ENCODE measurements around the gene CHD3. TPM values are rescaled to one million over a fixed set of nuclear protein-coding genes. Genes with fewer than 3 reads are reported as not detected.

CHD3 gene
- total RNA-seq, 1 donor from 2014 or later = 14.2 TPM

DNA sequence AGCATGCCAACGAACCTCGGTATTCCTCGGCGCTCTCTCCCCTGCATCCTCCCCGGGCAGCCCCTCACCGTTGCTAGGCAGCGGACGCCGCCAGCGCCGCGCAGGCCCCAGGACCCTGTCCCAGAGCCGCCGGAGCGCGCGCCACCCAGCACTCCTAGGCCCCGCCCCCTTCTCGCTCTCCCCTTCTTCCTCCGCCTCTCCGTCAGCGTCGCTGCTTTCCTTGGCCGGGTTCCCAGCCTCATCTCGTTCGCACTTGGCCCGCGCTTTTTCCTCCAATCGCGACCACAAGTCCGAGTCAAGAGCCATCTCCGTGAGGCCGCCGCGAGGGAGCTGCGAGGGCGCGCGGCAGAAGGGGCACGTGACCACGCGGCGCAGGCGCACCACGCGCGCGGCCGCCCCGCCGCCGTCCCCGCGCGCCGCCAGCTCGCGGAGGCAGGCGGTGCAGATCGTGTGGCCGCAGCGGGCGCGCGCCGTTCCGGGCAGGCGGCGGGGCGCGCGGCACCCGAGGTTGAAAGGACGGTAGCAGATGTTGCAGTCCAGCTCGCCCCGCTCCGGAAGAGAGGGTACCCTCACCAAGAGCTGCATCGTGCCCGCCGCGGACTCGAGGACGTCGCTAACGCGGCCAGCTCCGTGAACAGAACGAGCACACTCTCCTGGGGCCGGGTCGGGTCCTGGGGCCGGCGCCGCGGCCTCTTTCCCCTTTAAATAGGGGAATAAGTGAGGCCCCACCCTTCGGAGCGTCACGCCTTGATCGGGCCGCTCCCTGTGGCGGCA is 27.2 kb downstream of the CHD3 start, which contains the start of gene RNF227:
RNF227 (minus strand) TSS at position 679 of the 774 bp plus-strand sequence; CDS start at position 585, 94 bp downstream.
- DNase-seq (ENCODE audit: low spot score) = peak; percentile 94
- intact Hi-C loops (cut with DNase I) = loop anchor here (1.0 to 2.0 kb wide), 3 partner anchors 15 to 125 kb away; partner anchors contain the start of genes CHD3 and TRAPPC1

DNA sequence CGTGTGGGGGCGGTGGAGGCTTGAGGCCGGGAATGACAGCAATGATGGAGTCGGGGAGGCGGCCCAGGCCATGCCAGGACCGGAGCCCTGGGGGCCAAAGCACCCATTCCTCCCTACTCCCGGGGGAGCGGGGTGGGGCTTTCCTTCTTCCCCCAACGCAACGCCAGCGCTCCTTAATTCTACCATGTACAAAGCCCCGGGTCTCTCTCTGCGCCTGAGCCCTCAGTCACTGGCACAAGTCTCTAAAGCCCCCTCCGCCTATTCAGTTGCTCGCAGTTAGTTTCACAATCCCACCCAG is 27.7 kb downstream of the CHD3 start:
- intact Hi-C loops (cut with DNase I) = loop anchor here (1.0 to 2.0 kb wide), 2 partner anchors 14 to 28 kb away; partner anchors contain the start of genes CHD3 and TRAPPC1
- DNase-seq (ENCODE audit: low spot score) = peak; percentile 76

DNA sequence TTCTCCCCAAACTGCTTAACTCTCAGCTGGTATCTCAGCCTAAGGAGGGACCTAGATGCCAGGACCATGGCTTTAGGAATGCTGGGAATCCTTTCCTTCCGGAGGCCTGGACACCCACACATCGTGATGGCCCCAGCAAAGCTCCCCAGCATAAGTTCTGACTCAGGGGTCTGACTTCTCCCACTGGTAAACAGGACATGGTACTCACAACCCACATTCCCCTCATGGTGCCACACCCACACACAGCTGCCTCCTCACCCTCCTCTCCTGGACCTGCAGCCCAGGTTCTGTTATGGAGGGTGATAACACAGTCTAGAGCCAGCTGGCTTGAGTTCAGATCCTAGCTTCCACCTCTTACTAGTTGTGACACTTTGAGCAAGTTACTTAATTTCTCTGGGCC is 28.2 kb downstream of the CHD3 start:
- DNase-seq (ENCODE audit: low spot score) = no peak
- intact Hi-C loops (cut with DNase I) = loop anchor here (1.0 to 2.0 kb wide), 2 partner anchors 14 to 29 kb away; partner anchors contain the start of genes CHD3 and TRAPPC1

DNA sequence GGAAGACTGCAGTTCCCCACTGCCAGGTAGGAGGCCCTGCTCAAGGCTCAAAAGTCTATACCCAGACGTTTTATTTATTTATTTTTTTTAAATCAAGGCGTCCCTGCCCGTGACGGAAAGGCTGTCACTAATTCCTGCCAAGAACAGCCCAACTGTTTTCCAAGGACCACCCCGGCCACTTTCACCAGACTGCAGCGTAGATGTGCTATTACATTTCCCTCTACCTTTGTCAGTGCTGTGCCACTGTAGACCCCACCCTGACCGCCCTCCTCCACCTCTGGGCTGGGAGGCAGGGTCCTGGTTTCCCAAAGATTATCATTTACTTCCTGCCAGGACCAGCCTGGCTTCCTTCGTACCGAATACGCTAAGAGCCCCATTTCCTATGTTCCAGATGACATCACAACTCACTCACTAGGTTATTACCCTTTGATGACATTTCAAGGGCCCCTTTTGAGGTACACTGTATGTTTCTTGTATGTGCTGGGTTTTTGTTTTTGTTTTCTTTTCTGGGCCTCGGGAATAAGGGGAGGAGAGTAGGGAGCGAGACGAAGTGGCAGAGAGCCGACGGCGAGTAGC is 33.8 kb downstream of the CHD3 start:
- DNase-seq (ENCODE audit: low spot score) = no peak

DNA sequence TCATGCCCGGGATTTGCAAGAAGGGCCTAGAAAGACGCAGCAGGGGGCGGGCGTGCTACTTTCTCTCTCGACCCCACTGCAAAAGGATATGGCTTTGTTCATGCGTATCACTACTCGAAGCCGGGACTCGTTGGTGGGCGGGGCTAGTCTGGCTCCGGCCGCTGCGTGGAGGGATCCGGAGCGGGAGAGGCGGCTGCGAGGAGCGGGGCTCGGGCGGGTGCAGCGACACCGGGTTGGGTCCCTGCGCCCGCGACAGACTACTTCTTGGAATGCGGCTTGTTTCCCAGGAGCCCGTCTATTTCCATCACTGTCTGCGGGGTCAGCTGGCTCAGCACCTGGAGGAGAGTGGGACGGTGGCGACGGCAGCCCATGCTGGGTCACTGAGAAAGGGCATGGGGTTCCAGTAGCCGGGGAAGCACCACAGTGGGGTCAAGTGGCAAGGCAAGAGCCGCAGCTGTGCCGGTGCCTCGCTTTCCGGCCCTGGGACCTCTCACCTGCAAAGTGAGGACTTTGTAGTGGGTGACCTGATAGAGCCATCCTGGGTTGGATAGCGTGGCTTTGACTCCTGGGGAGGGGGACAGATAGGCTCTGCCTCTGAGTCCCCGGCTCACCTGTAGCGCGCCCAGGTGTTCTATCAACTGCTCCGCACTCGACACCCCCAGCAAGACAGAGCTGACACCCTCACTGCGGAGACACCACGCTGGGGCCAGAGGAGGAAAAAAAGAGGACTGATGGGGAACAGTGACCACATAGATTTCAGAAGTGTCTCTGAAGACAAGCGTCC is 34.4 kb downstream of the CHD3 start:
- intact Hi-C loops (cut with DNase I) = no loop called here
- peak; percentile 92 for DNase-seq (ENCODE audit: low spot score)

More for the DNA sequence above, 33.8 kb downstream of the CHD3 start:
- intact Hi-C loops (cut with DNase I) = no loop called here

DNA sequence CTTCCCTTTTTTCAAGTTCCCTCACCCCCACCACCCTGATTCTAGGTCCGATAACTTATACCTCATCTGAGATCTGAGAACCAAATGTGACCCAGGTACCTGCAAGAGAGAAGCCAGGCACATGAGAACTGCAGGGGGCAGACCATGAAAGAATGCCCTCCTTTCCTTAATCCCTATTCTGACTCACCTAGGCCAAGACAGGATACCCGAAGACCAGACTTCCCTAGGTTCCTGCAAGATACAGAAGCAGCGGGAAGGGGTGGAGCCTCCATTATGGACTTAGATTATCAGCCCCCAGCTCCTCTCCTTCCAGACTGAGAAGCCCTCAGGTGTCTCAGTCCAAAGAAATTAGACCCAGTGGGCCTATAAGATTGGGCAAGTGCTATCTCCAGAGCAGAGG is 39.0 kb downstream of the CHD3 start:
- intact Hi-C loops (cut with DNase I) = no loop called here

DNA sequence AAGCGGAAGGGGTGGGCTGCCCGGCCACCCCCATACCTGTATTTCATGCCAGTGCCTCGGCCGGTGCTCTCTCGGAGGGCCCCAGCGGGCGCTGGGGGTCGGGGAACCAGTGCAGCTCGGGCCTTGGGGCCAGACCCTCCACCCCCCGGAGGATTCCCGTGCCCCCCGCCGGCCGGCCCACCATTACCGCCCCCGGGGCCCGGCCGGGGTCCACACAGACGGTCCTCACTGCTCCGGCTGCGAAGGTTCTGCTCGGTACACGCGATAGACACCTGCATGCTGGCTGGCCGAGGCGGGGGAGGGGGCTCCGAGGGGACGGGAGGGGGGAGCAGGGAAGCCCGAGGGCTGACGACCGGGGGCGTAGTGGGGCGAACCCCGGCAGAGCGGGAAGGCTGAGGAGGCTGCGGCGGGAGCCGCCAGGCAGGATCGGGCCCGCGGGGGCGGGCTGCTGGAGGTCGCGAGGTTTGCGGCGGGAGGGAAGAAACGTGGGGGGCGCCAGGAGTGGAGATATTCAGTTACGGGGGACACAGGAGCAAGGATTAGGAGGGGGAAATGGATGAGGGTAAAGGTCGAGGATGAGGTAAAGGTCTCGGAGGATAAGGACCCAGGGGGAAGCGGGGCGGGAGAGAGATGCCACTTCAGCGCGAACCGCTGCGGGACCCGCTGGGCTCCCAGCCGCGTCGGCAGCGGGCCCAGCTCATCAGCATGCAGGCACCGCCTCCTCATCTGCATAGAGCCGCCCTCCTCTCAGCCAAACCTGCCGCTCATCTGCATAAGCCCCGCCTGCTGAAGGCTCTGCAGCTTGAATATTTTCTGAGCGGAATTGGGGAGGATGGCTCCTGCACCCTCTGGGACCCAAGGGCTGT is 40.8 kb downstream of the CHD3 start, which contains the start of gene KCNAB3:
KCNAB3 (minus strand) TSS at position 699 of the 866 bp plus-strand sequence; CDS start at position 278, 421 bp downstream.
- intact Hi-C loops (cut with DNase I) = loop anchor here (2.0 kb wide), 1 partner anchor 13 kb away; the partner anchor contains the start of gene RNF227
- DNase-seq (ENCODE audit: low spot score) = peak; percentile 75

More for the DNA sequence above, 39.0 kb downstream of the CHD3 start:
- DNase-seq (ENCODE audit: low spot score) = no peak

DNA sequence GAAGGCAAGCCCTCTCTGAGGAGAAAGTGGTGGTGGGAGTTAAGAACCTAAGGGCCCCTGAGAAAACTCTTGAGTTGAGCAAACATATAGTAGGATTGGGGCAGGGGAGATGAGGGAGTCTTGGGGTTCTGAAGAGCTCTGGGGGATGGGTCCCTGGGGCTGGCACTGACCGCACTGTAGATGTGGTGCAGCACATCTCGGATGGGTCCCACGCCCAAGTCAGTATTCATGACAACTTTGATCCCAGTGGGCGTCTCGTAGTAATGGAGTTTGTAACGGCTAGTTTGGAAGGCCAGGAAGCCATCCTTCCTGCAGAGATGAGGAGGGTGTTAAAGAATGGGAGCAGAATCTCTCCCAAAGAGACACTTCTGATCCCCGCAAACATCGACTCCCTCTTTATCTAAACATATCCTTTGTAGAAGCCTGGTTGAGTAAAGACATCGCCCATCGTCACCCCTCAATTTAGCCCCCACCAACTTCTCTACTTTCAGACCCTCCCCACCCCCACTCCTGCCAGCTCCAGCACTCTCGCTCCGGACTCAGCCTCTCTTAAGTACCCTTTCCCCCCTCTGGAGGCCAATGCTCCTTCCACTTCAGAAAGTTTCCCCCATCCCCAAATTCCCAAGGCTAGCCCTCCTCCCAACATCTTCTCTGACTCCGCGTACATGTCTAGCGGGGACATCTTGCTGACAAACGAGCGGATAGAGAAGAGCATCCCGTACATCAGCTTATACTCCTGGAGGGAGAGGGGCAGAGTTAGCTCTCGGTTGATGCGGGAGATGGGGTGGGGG is 42.4 kb downstream of the CHD3 start:
- intact Hi-C loops (cut with DNase I) = loop anchor here (2.0 kb wide), 1 partner anchor 14 kb away; the partner anchor contains the start of gene RNF227
- peak; percentile 71 for DNase-seq (ENCODE audit: low spot score)

DNA sequence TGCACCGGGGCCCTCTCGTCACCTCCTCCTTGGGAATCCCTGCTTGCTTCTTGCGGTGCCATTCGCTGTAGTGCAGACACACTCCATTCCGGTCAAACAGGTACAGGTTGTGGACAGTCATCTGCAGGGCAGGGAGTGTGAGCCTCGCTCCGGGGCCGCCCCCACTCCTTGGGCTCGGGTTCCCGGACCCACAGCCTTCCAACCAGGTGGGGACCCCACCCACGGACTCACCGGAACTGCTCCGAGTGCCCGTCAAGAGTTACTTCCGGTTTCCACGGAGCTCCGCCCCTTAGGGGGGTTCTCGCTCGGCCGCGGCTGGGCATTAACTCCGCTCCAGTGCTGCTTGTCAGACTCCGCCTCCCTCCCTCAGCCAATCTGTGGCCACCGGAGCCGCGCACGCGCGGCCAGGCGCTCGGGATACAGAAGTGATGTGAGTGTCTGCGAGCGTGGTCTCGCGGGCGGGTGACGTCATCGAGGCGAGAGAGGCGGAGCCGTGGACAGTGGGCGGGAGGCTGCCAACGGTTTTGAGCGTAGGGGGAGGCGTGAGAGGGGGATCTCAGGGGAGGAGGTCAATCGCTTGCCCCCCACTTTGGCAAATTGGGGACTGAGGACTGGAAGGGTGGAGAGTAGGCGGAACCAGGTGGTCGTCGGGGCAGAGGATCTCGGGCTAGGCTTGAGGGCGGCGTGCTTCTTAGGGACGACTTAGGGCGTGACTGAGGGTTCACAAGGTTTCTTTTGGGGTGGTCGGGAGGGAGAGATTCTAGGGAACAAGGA is 43.3 kb downstream of the CHD3 start, which contains the start of the genes CNTROB and TRAPPC1:
CNTROB (plus strand) TSS at position 498 of the 774 bp plus-strand sequence. CDS start 874 bp downstream, outside the sequence.
TRAPPC1 (minus strand) TSS at position 238 of the 774 bp plus-strand sequence; CDS start at position 121, 117 bp downstream.
- intact Hi-C loops (cut with DNase I) = loop anchor here (2.0 kb wide), 1 partner anchor 15 kb away; the partner anchor contains the start of gene RNF227
- peak; percentile 100 for DNase-seq (ENCODE audit: low spot score)

DNA sequence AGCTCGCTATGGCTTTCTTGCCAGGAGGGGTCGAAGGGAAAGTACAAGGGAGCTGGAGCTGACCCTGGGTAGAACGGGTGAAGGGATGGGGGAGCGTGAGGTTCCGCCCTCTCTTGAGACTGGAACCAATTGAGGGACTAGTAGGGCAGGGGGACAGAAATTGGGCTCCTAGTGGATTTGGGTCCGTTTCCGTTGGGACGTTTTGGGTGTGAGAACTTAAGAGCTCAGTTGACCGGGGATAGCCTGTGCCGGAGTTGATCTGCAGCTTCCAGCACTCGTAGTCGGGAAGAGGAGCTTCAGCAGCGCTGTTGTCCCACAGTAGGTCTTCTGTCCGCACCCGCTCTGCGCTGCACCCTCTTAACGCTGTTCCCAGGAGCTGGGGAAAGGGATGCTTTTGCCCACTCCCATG is 43.9 kb downstream of the CHD3 start:
- peak; percentile 74 for DNase-seq (ENCODE audit: low spot score)
- intact Hi-C loops (cut with DNase I) = no loop called here

DNA sequence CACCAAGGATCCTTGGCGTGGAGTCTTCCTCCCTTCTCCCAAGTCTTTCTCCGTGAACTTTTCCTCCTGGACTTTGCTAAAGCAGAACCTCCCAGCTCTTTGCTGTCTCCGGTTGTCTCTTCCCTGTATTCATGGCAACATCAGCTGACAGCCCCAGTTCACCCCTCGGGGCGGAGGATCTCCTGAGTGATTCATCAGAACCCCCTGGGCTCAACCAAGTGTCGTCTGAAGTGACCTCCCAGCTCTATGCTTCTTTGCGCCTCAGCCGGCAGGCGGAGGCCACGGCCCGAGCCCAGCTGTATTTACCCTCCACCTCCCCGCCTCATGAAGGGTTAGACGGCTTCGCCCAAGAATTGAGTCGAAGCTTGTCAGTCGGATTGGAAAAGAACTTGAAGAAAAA is 44.4 kb downstream of the CHD3 start:
- intact Hi-C loops (cut with DNase I) = no loop called here
- peak; percentile 62 for DNase-seq (ENCODE audit: low spot score)

DNA sequence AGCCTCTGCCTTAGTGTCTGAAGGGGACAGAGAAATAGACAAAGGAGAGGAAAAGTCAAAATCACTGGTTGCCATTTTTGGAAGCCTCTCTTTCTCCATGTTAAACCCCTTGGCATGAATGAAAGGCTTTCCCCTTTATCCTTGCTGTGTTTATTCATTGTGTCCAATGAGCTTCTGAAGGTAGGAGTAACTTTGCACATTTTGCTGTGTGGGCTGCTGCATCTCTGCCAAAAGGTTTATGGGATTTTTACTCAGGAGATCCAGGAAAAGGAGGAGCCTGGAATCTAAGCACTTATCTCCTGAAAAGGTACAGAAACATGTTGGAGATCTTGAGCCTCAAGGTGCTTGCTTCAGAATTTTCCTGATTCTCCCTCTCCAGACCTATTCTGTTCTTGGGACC is 47.3 kb downstream of the CHD3 start:
- intact Hi-C loops (cut with DNase I) = no loop called here
- DNase-seq (ENCODE audit: low spot score) = peak; percentile 4

DNA sequence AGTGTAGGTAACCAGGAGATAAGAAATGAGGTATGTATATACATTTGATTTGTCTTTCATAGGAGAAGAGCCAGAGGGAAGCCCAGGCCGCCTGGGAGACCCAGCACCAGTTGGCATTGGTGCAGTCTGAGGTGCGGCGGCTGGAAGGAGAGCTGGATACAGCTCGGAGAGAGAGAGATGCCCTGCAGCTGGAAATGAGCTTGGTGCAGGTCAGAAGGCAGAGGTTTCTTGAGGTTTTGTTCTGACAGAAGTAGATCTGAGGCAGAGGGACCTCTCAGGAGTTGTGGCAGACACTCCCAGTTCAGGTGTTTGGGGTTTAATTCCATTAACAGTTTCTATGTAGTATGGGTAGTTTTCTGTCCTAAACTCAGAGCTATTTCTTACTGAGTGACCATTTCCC is 51.4 kb downstream of the CHD3 start:
- DNase-seq (ENCODE audit: low spot score) = no peak
- intact Hi-C loops (cut with DNase I) = no loop called here

DNA sequence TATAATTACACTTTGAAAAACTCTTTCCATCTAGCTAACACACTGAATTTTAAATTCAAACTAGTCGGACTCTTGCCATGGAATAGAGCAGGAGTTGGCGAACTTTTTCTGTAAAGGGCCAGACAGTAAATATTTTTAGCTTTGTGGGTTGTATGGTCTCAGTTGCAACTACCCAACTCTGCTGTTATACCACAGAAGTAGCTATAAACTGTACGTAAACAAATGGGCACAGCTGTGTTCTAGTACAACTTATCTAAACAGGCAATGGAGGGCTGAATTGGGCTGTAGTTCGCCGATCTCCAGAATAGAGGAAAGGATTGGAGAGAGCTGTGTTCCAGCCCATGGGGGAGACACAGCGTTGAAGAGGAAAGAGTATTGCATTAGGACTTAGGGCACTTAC is 52.2 kb downstream of the CHD3 start:
- DNase-seq (ENCODE audit: low spot score) = no peak
- intact Hi-C loops (cut with DNase I) = no loop called here

DNA sequence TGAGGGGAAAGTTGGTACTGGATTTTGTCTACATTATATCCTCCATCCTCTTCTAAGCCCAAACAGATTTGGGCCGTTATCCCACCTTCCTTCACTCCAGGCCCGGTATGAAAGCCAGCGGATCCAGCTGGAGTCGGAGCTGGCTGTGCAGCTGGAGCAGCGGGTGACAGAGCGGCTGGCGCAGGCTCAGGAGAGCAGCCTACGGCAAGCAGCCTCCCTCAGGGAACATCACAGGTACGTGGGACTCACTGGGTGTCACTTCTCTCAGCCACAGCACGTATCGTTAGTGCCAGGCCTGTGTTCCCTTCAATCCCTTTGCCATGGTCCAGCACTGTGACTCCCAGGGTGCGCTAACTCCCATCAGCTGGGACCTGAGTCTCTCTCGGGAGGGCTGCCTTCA is 54.7 kb downstream of the CHD3 start:
- intact Hi-C loops (cut with DNase I) = no loop called here
- DNase-seq (ENCODE audit: low spot score) = peak; percentile 24

DNA sequence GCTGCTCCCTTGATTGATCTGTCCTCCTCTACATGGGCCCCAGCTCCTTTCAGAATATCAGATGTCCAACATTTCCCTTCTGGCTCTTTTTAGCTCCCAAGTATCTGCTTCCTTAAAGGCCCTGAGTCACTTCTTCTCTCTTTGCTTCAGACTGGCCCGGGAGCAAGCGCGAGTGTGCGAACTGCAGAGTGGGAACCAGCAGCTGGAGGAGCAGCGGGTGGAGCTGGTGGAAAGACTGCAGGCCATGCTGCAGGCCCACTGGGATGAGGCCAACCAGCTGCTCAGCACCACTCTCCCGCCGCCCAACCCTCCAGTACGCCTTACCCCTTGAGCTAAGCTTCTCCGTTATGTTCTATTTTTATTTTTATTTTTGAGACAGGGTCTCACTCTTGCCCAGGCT is 55.7 kb downstream of the CHD3 start:
- peak; percentile 49 for DNase-seq (ENCODE audit: low spot score)

DNA sequence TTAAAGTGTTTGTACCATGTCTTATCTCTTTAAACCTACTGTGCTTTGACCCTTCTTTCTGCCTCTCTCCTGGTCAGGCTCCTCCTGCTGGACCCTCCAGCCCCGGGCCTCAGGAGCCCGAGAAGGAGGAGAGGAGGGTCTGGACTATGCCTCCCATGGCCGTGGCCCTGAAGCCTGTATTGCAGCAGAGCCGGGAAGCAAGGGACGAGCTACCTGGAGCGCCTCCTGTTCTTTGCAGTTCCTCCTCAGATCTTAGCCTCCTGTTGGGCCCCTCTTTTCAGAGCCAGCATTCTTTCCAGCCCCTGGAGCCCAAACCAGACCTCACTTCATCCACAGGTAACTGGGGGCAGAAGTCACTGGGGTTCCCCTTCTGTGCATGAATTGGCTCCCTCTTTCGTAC is 57.1 kb downstream of the CHD3 start:
- peak; percentile 19 for DNase-seq (ENCODE audit: low spot score)
- intact Hi-C loops (cut with DNase I) = no loop called here

More for the DNA sequence above, 55.7 kb downstream of the CHD3 start:
- intact Hi-C loops (cut with DNase I) = no loop called here

Measured in cardiac septum (tissue), 1 donor.